HCT116 (cell line): ENCODE results near the gene PXDN. TPM values are rescaled to one million over a fixed set of nuclear protein-coding genes. Genes with fewer than 3 reads are reported as not detected.
"Not testable (repeated sequence)": the region's sequence is repeated elsewhere in the genome, so short reads cannot be mapped to it uniquely, and the experiment has no call there.

Source experiments
- ATAC-seq: fragments of 200-7000 bp; cut with Tn5 transposase; 2 replicates; pipeline ENCODE4 v1.9.1; 2020; ENCODE audit warnings: mild to moderate bottlenecking, moderate library complexity
- BruUV-seq: library from RNA; stranded (reverse); fragments of 400-500 nt; replicated peaks from 2 replicates; lab custom pipeline; 2021; lab: Mats Ljungman, UMichigan
- CTCF ChIA-PET: fragments of 300-600 bp; sonication (Branson Sonifier 250); formaldehyde crosslinking; loops from one replicate; lab custom pipeline; 2021; ENCODE audit warnings: antibody characterized with exemption; lab: Charles Lee
- POLR2A ChIA-PET: fragments of 300-600, 350-600 bp; sonication (Branson Sonifier 250); formaldehyde crosslinking; loops from one replicate; lab custom pipeline; 2021; ENCODE audit warnings: antibody characterized with exemption; lab: Charles Lee
- RAD21 ChIA-PET, 2 experiments: fragments of 300-600 bp; sonication (Branson Sonifier 250); formaldehyde crosslinking; loops; one replicate each; lab custom pipeline; 2023; ENCODE audit warnings: low total read pairs in 2 of 2; ENCODE audit not compliant: uncharacterized antibody in 2 of 2, unreplicated experiment in 2 of 2, low non-redundant PET in 1 of 2; lab: Charles Lee
- DNase-seq: peaks from one replicate; pipeline ENCODE4 v3.0.0-alpha.2; 2010; ENCODE audit warnings: low read depth, low spot score
- H2AFZ ChIP-seq: fragments of 200-600 bp; shearing (Covaris generic), sonication (generic); 2 replicates; pipeline ENCODE4 v1.6.1; 2017; ENCODE audit warnings: low read depth, mixed run types, mixed read lengths, antibody characterized with exemption, low read length; ENCODE audit not compliant: poor library complexity, severe bottlenecking
- H3K27ac ChIP-seq: 2 replicates; pipeline ENCODE4 v1.5.1; 2012; ENCODE audit warnings: low read depth, low read length
- H3K27me3 ChIP-seq: fragments of 200-600 bp; sonication (generic); 2 replicates; pipeline ENCODE4 v1.6.1; 2016; ENCODE audit warnings: mixed run types, low read length, mixed read lengths; ENCODE audit not compliant: insufficient read depth
- H3K36me3 ChIP-seq, 2 experiments: fragments of 200-500 bp in 1 of 2; fragments of 200-600 bp in 1 of 2; sonication (Bioruptor generic) in 1 of 2; sonication (generic) in 1 of 2; 2 replicates each; pipeline versions ENCODE4 v1.5.1 to v1.6.1; 2014 to 2016; ENCODE audit warnings: low read length in 2 of 2, inconsistent platforms in 1 of 2, mixed read lengths in 1 of 2, mixed run types in 1 of 2; ENCODE audit not compliant: insufficient read depth in 2 of 2, control insufficient read depth in 1 of 2
- H3K4me1 ChIP-seq, 2 experiments: fragments of 200-600 bp in 1 of 2; sonication (generic) in 1 of 2; 2 replicates each; pipeline versions ENCODE4 v1.5.1 to v1.6.1; 2012 to 2017; ENCODE audit warnings: low read length in 2 of 2, inconsistent platforms in 1 of 2, mild to moderate bottlenecking in 1 of 2, mixed read lengths in 1 of 2, mixed run types in 1 of 2, moderate library complexity in 1 of 2; ENCODE audit not compliant: insufficient read depth in 2 of 2, control insufficient read depth in 1 of 2
- H3K4me2 ChIP-seq: fragments of 200-600 bp; sonication (generic); 2 replicates; pipeline ENCODE4 v1.6.1; 2017; ENCODE audit warnings: mixed run types, low read length, mixed read lengths
- H3K4me3 ChIP-seq, 2 experiments: fragments of 200-600 bp in 1 of 2; sonication (generic) in 1 of 2; replicated peaks in 1 of 2; 2 replicates each; pipeline ENCODE4 v1.5.1; 2011 to 2016; ENCODE audit warnings: low read length in 2 of 2, control low read depth in 1 of 2, low read depth in 1 of 2, mild to moderate bottlenecking in 1 of 2, mixed read lengths in 1 of 2, mixed run types in 1 of 2
- H3K79me2 ChIP-seq: fragments of 200-600 bp; sonication (generic); 2 replicates; pipeline ENCODE4 v1.6.1; 2017; ENCODE audit warnings: mild to moderate bottlenecking, mixed run types, low read length, moderate library complexity, mixed read lengths; ENCODE audit not compliant: insufficient read depth
- H3K9ac ChIP-seq: fragments of 200-600 bp; sonication (generic); 2 replicates; pipeline ENCODE4 v1.6.1; 2016; ENCODE audit warnings: low read length, mixed read lengths
- H3K9me2 ChIP-seq: fragments of 200-600 bp; sonication (generic), shearing (Covaris generic); 2 replicates; pipeline ENCODE4 v1.6.1; 2017; ENCODE audit warnings: mixed run types, mild to moderate bottlenecking, moderate library complexity; ENCODE audit not compliant: insufficient read depth
- H3K9me3 ChIP-seq, 2 experiments: fragments of 200-500 bp in 1 of 2; fragments of 200-600 bp in 1 of 2; sonication (Bioruptor generic) in 1 of 2; sonication (generic) in 1 of 2; 2 replicates each; pipeline ENCODE4 v1.6.1; 2014 to 2017; ENCODE audit warnings: low read length in 2 of 2, mixed read lengths in 2 of 2, inconsistent platforms in 1 of 2, low read depth in 1 of 2, mild to moderate bottlenecking in 1 of 2, mixed run types in 1 of 2, moderate library complexity in 1 of 2; ENCODE audit not compliant: control insufficient read depth in 1 of 2, insufficient read depth in 1 of 2
- H4K20me1 ChIP-seq: fragments of 200-600 bp; sonication (generic), shearing (Covaris generic); 2 replicates; pipeline ENCODE4 v1.6.1; 2017; ENCODE audit warnings: mixed run types, mild to moderate bottlenecking, moderate library complexity; ENCODE audit not compliant: insufficient read depth
- ATF3 ChIP-seq: IDR thresholded peaks from 2 replicates; pipeline ENCODE4 v1.6.1; 2012
- CBX3 ChIP-seq: IDR thresholded peaks from 2 replicates; pipeline ENCODE4 v1.6.1; 2012; ENCODE audit warnings: low read depth
- CEBPB ChIP-seq: IDR thresholded peaks from 2 replicates; pipeline ENCODE4 v1.6.1; 2012; ENCODE audit warnings: low read depth
- CTCF ChIP-seq, 3 experiments: fragments of 200-600 bp in 1 of 3; sonication (generic) in 1 of 3; IDR thresholded peaks in 2 of 3; conservative IDR thresholded peaks in 1 of 3; 2 replicates each; pipeline ENCODE4 v1.5.1; 2012 to 2017; ENCODE audit warnings: low read depth in 2 of 3, low read length in 2 of 3, antibody characterized with exemption in 1 of 3, borderline replicate concordance in 1 of 3, control low read depth in 1 of 3, mild to moderate bottlenecking in 1 of 3, mixed read lengths in 1 of 3, mixed run types in 1 of 3, moderate library complexity in 1 of 3; ENCODE audit not compliant: insufficient read depth in 1 of 3
- EGR1 ChIP-seq: IDR thresholded peaks from 2 replicates; pipeline ENCODE4 v1.6.1; 2012; ENCODE audit warnings: low read depth
- ELF1 ChIP-seq: IDR thresholded peaks from 2 replicates; pipeline ENCODE4 v1.6.1; 2012; ENCODE audit warnings: low read depth, borderline replicate concordance
- EZH2 ChIP-seq: fragments of 200-600 bp; sonication (generic); IDR thresholded peaks from 2 replicates; pipeline ENCODE4 v1.6.1; 2017; ENCODE audit warnings: antibody characterized with exemption, mixed run types
- EZH2phosphoT487 ChIP-seq: fragments of 200-600 bp; IDR thresholded peaks from 2 replicates; pipeline ENCODE4 v1.6.1; 2018; ENCODE audit warnings: antibody characterized with exemption, borderline replicate concordance
- JUND ChIP-seq: IDR thresholded peaks from 2 replicates; pipeline ENCODE4 v1.6.1; 2012
- POLR2A ChIP-seq: IDR thresholded peaks from 2 replicates; pipeline ENCODE4 v1.7.0; 2011; ENCODE audit warnings: borderline replicate concordance; ENCODE audit not compliant: insufficient read depth, insufficient read length; ENCODE audit errors: extremely low read depth
- RAD21 ChIP-seq: IDR thresholded peaks from 2 replicates; pipeline ENCODE4 v1.6.1; 2012; ENCODE audit warnings: low read depth, mild to moderate bottlenecking
- SIN3A ChIP-seq: IDR thresholded peaks from 2 replicates; pipeline ENCODE4 v1.6.1; 2012; ENCODE audit warnings: low read depth
- SP1 ChIP-seq: IDR thresholded peaks from 2 replicates; pipeline ENCODE4 v1.6.1; 2012; ENCODE audit warnings: low read depth
- TCF7L2 ChIP-seq: IDR thresholded peaks from 2 replicates; pipeline ENCODE4 v1.7.0; 2011; ENCODE audit warnings: borderline replicate concordance, inconsistent platforms; ENCODE audit not compliant: insufficient read depth, insufficient read length; ENCODE audit errors: extremely low read depth
- intact Hi-C: fragments of 100-400 bp; cut with micrococcal nuclease; formaldehyde crosslinking; loops from 2 replicates; pipeline ENCODE4 v1.10.0; 2022
- total RNA-seq: library from RNA; stranded (reverse); gene quantifications from one replicate; pipeline ENCODE4 v1.2.1, GENCODE V29; 2021; ENCODE audit not compliant: unreplicated experiment
- TF ChIP-seq, protein P1 (sequence below): IDR thresholded peaks from 2 replicates; pipeline ENCODE4 v1.6.1; 2011; ENCODE audit warnings: mild to moderate bottlenecking, low read length, moderate library complexity; ENCODE audit not compliant: insufficient replicate concordance; ENCODE audit errors: extremely low read depth
- TF ChIP-seq, protein P2 (sequence below): IDR thresholded peaks from 2 replicates; pipeline ENCODE4 v1.6.1; 2012

PXDN gene
- total RNA-seq, 1 experiment from 2014 or later = 10.7 TPM

DNA sequence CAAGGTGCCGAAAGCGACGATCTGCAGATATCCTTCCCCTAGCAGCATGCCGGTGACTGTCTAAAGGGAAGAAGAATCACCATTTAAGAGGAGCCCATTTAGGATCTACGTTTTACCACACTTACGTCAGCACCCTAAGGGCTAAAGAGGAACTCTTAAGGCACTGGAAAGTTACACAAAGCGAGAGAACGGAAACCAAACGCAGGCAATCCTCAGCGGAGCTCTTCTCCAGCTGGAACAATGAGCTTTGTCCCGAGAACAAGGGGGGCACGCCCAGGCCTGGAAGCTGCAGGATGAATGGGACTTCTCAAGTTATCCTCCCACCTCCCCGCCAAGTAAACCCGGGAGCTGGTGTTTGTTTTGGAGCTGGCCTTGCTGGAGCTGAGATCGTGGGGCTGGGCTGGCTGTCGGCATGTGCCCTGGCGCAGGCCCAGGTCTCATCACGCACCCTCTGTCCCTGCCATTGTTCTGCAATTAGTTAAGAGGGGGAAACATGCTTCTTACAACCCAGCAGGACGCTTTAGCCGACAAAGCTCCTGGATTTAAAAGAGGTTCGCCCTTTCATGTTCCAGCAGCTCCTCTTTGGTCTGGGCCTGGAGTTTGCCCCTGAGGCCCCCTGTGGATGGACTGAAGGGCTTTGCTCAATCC, 36.4 kb downstream of the PXDN start:
- H3K4me2 ChIP-seq = no peak overlapping the region
- no peaks in the 10 kb centered on the region for H3K9me3 ChIP-seq
- no peaks in the 10 kb centered on the region for H3K36me3 ChIP-seq
- no peak overlapping the region for H2AFZ ChIP-seq
- no peaks in the 10 kb centered on the region for H3K4me1 ChIP-seq
- POLR2A ChIA-PET = no interaction called here
- TF ChIP-seq CEBPB (no peak), TCF7L2 (no peak), EGR1 (no peak), EZH2 (no peak), SIN3A (no peak), JUND (no peak), CTCF (IDR thresholded peaks at IDR 0.05 in 2 of 3, conservative IDR thresholded peaks at IDR 0.05 in 1 of 3; ENCODE audit: borderline replicate concordance in 1 of 3, insufficient read depth in 1 of 3, low read depth in 2 of 3, low read length in 2 of 3) (no peak), SP1 (no peak), ELF1 (no peak), RAD21 (no peak), EZH2phosphoT487 (no peak), POLR2A (no peak), CBX3 (no peak), ATF3 (no peak)
- TF ChIP-seq, protein P1, sequence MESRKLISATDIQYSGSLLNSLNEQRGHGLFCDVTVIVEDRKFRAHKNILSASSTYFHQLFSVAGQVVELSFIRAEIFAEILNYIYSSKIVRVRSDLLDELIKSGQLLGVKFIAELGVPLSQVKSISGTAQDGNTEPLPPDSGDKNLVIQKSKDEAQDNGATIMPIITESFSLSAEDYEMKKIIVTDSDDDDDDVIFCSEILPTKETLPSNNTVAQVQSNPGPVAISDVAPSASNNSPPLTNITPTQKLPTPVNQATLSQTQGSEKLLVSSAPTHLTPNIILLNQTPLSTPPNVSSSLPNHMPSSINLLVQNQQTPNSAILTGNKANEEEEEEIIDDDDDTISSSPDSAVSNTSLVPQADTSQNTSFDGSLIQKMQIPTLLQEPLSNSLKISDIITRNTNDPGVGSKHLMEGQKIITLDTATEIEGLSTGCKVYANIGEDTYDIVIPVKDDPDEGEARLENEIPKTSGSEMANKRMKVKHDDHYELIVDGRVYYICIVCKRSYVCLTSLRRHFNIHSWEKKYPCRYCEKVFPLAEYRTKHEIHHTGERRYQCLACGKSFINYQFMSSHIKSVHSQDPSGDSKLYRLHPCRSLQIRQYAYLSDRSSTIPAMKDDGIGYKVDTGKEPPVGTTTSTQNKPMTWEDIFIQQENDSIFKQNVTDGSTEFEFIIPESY = no peak
- TF ChIP-seq, protein P2, sequence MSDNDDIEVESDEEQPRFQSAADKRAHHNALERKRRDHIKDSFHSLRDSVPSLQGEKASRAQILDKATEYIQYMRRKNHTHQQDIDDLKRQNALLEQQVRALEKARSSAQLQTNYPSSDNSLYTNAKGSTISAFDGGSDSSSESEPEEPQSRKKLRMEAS = no peak
- no peaks in the 10 kb centered on the region for H4K20me1 ChIP-seq
- H3K9me2 ChIP-seq = no peaks in the 10 kb centered on the region
- no peaks in the 10 kb centered on the region for H3K27me3 ChIP-seq
- RAD21 ChIA-PET = no interaction called here
- CTCF ChIA-PET = no interaction called here
- H3K79me2 ChIP-seq = no peaks in the 10 kb centered on the region
- DNase-seq = no peak
- intact Hi-C loops = no loop called here
- ATAC-seq = no peak
- no peak overlapping the region for H3K27ac ChIP-seq
- H3K9ac ChIP-seq = no peak overlapping the region
- BruUV-seq = no TSS peak
- no peak overlapping the region for H3K4me3 ChIP-seq

GRCh38 chr2:1706089-1706841, 38.0 kb downstream of the PXDN start:
- H3K4me3 ChIP-seq, intact Hi-C loops, H3K27me3 ChIP-seq, H3K9me2 ChIP-seq, H3K36me3 ChIP-seq, H3K79me2 ChIP-seq, H3K4me2 ChIP-seq, H3K9me3 ChIP-seq, H4K20me1 ChIP-seq, POLR2A ChIA-PET, H3K27ac ChIP-seq, H3K9ac ChIP-seq, RAD21 ChIA-PET, CTCF ChIA-PET, H2AFZ ChIP-seq, H3K4me1 ChIP-seq, BruUV-seq, ATAC-seq, DNase-seq: not testable (repeated sequence)
